SK-N-SH (cell line): ENCODE data around the gene C3orf20. TPM values are rescaled to one million over a fixed set of nuclear protein-coding genes. Genes with fewer than 3 reads are reported as not detected.

Experiments used
- CTCF ChIA-PET: fragments of 300-600, 350-600 bp; formaldehyde crosslinking; extraction: SDS; loops from one replicate; lab custom pipeline; 2021; lab: Yijun Ruan, JAX
- POLR2A ChIA-PET: fragments of 350-600 bp; sonication (Branson Sonifier 250); formaldehyde crosslinking; extraction: SDS; loops from one replicate; lab custom pipeline; 2020; ENCODE audit warnings: antibody characterized with exemption, inconsistent platforms; lab: Yijun Ruan, JAX
- DNase-seq: peaks from one replicate; pipeline ENCODE4 v3.0.0; 2012
- H2AFZ ChIP-seq: fragments of 200-600 bp; sonication (generic); 2 replicates; pipeline ENCODE4 v1.8.1; 2016; ENCODE audit warnings: antibody characterized with exemption, mild to moderate bottlenecking, low read depth
- H3F3A ChIP-seq: fragments of 200-600 bp; sonication (generic); replicated peaks from 2 replicates; pipeline ENCODE3; 2016; ENCODE audit warnings: antibody characterized with exemption, mild to moderate bottlenecking; ENCODE audit not compliant: insufficient read depth
- H3K27ac ChIP-seq, 2 experiments: fragments of 200-500 bp in 1 of 2; fragments of 200-600 bp in 1 of 2; sonication (Bioruptor generic) in 1 of 2; sonication (generic), shearing (Covaris generic) in 1 of 2; 2 replicates each; pipeline versions ENCODE4 v1.5.1 to v1.6.1; 2014 to 2016; ENCODE audit warnings: low read depth in 2 of 2, inconsistent platforms in 1 of 2, low read length in 1 of 2, mild to moderate bottlenecking in 1 of 2, mixed read lengths in 1 of 2
- H3K27me3 ChIP-seq: fragments of 200-600 bp; sonication (generic), shearing (Covaris generic); 2 replicates; pipeline ENCODE4 v1.6.1; 2016; ENCODE audit warnings: mixed run types; ENCODE audit not compliant: insufficient read depth
- H3K36me3 ChIP-seq, 2 experiments: fragments of 200-500 bp in 1 of 2; fragments of 200-600 bp in 1 of 2; sonication (Bioruptor generic) in 1 of 2; sonication (generic) in 1 of 2; replicated peaks in 1 of 2; 2 replicates each; pipeline versions ENCODE3 to v1.5.1; 2014 to 2016; ENCODE audit warnings: low read length in 1 of 2, mild to moderate bottlenecking in 1 of 2; ENCODE audit not compliant: insufficient read depth in 2 of 2, control insufficient read depth in 1 of 2
- H3K4me1 ChIP-seq, 2 experiments: fragments of 200-500 bp in 1 of 2; fragments of 200-600 bp in 1 of 2; sonication (Bioruptor generic) in 1 of 2; sonication (generic), shearing (Covaris generic) in 1 of 2; 2 replicates each; pipeline versions ENCODE4 v1.5.1 to v1.6.1; 2014 to 2016; ENCODE audit warnings: low read depth in 1 of 2, low read length in 1 of 2, mixed run types in 1 of 2; ENCODE audit not compliant: insufficient read depth in 2 of 2, control insufficient read depth in 1 of 2
- H3K4me2 ChIP-seq: fragments of 200-600 bp; sonication (generic), shearing (Covaris generic); 2 replicates; pipeline ENCODE4 v1.6.1; 2017; ENCODE audit warnings: mixed run types
- H3K4me3 ChIP-seq, 2 experiments: fragments of 200-500 bp in 1 of 2; fragments of 200-600 bp in 1 of 2; sonication (Bioruptor generic) in 1 of 2; sonication (generic), shearing (Covaris generic) in 1 of 2; 2 replicates each; pipeline versions ENCODE4 v1.5.1 to v1.8.1; 2014 to 2016; ENCODE audit warnings: low read depth in 2 of 2, inconsistent platforms in 1 of 2, low read length in 1 of 2, mild to moderate bottlenecking in 1 of 2, mixed read lengths in 1 of 2, moderate library complexity in 1 of 2
- H3K79me2 ChIP-seq: fragments of 200-600 bp; sonication (generic); 2 replicates; pipeline ENCODE4 v1.8.1; 2017; ENCODE audit warnings: mild to moderate bottlenecking; ENCODE audit not compliant: insufficient read depth
- H3K9ac ChIP-seq: fragments of 200-600 bp; sonication (generic); 2 replicates; pipeline ENCODE4 v1.6.1; 2017; ENCODE audit warnings: mixed run types
- H3K9me2 ChIP-seq: fragments of 200-600 bp; sonication (generic); 2 replicates; pipeline ENCODE4 v1.6.1; 2017; ENCODE audit warnings: mixed run types
- H3K9me3 ChIP-seq: fragments of 200-600 bp; sonication (generic); 2 replicates; pipeline ENCODE4 v1.6.1; 2017; ENCODE audit warnings: mixed run types, mild to moderate bottlenecking, moderate library complexity
- H4K20me1 ChIP-seq: fragments of 200-600 bp; sonication (generic); 2 replicates; pipeline ENCODE4 v1.6.1; 2017; ENCODE audit warnings: mild to moderate bottlenecking, mixed run types; ENCODE audit not compliant: insufficient read depth
- ELF1 ChIP-seq: IDR thresholded peaks from 2 replicates; pipeline ENCODE4 v1.4.0; 2012
- EP300 ChIP-seq, 2 experiments: IDR thresholded peaks; 2 replicates each; pipeline versions ENCODE4 v1.4.0 to v1.6.1; 2012; ENCODE audit warnings: borderline replicate concordance in 1 of 2, low read depth in 1 of 2, low read length in 1 of 2
- EZH2phosphoT487 ChIP-seq: fragments of 200-600 bp; sonication (generic); IDR thresholded peaks from 2 replicates; pipeline ENCODE4 v1.6.1; 2017; ENCODE audit warnings: low read depth, mixed run types, mild to moderate bottlenecking, antibody characterized with exemption, moderate library complexity, borderline replicate concordance
- FOXJ3 ChIP-seq: sonication (generic); formaldehyde crosslinking; IDR thresholded peaks from 2 replicates; pipeline ENCODE4 v1.5.1; 2020; ENCODE audit warnings: mild to moderate bottlenecking, missing genetic modification reagents
- GATA2 ChIP-seq: sonication (generic); formaldehyde crosslinking; IDR thresholded peaks from 2 replicates; pipeline ENCODE4 v1.5.0; 2020; ENCODE audit warnings: mild to moderate bottlenecking, missing genetic modification reagents
- MEF2A ChIP-seq: IDR thresholded peaks from 2 replicates; pipeline ENCODE4 v1.4.0; 2012; ENCODE audit warnings: low read depth, borderline replicate concordance
- MXI1 ChIP-seq: IDR thresholded peaks from 2 replicates; pipeline ENCODE4 v1.6.1; 2012; ENCODE audit warnings: mild to moderate bottlenecking, low read depth, low read length, improper control_type of control experiment
- RAD21 ChIP-seq: IDR thresholded peaks from 2 replicates; pipeline ENCODE4 v1.6.1; 2012; ENCODE audit warnings: mild to moderate bottlenecking, low read length
- RXRA ChIP-seq: IDR thresholded peaks from 2 replicates; pipeline ENCODE4 v1.4.0; 2012; ENCODE audit warnings: low read depth, mild to moderate bottlenecking, borderline replicate concordance
- SIN3A ChIP-seq: IDR thresholded peaks from 2 replicates; pipeline ENCODE4 v1.6.1; 2012; ENCODE audit warnings: low read depth, mild to moderate bottlenecking, low read length, moderate library complexity, borderline replicate concordance
- TAF1 ChIP-seq: IDR thresholded peaks from 2 replicates; pipeline ENCODE4 v1.6.1; 2012; ENCODE audit warnings: low read depth, mild to moderate bottlenecking, low read length, moderate library complexity, borderline replicate concordance
- TCF12 ChIP-seq: IDR thresholded peaks from 2 replicates; pipeline ENCODE4 v1.4.0; 2012
- YY1 ChIP-seq: IDR thresholded peaks from 2 replicates; pipeline ENCODE4 v1.4.0; 2012; ENCODE audit warnings: low read depth, mild to moderate bottlenecking
- WGBS: methylation state at CpG from one replicate; pipeline ENCODE4 v1.1.6; 2017; ENCODE audit warnings: low lambda C conversion rate; 5-methylcytosine and 5-hydroxymethylcytosine counted together
- polyA plus RNA-seq, 3 experiments: library from polyadenylated mRNA; depleted of rRNA; stranded (reverse); fragments of >200 nt; gene quantifications; 2 replicates each; pipeline ENCODE4 v1.2.3, GENCODE V29; 2012
- TF ChIP-seq, protein P1 (sequence below): fragments of 150-350 bp; IDR thresholded peaks from 2 replicates; pipeline ENCODE4 v1.6.1; 2016; ENCODE audit warnings: mild to moderate bottlenecking, low read depth, low read length
- TF ChIP-seq, protein P2 (sequence below): IDR thresholded peaks from 2 replicates; pipeline ENCODE4; 2012
- TF ChIP-seq, protein P3 (sequence below): IDR thresholded peaks from 2 replicates; pipeline ENCODE4 v1.4.0; 2012; ENCODE audit warnings: low read depth, borderline replicate concordance
- TF ChIP-seq, protein P4 (sequence below): IDR thresholded peaks from 2 replicates; pipeline ENCODE4 v1.6.1; 2012; ENCODE audit warnings: mild to moderate bottlenecking, low read depth, low read length, moderate library complexity
- TF ChIP-seq, protein P5 (sequence below): fragments of 150-350 bp; IDR thresholded peaks from 2 replicates; pipeline ENCODE4 v1.6.1; 2017; ENCODE audit warnings: antibody characterized with exemption, low read length, low read depth, borderline replicate concordance
- TF ChIP-seq, protein P6 (sequence below): IDR thresholded peaks from 2 replicates; pipeline ENCODE4 v1.4.0; 2012; ENCODE audit warnings: low read depth, borderline replicate concordance

Gene C3orf20
- polyA plus RNA-seq (2012; rRNA removed), result not detected in 2 replicates
- not detected in 2 replicates for polyA plus RNA-seq (2012; cell fraction: cytosol; rRNA removed)
- polyA plus RNA-seq (2012; cell fraction: nucleus; rRNA removed), result 0.01 and 0.12 TPM in 2 replicates

DNA sequence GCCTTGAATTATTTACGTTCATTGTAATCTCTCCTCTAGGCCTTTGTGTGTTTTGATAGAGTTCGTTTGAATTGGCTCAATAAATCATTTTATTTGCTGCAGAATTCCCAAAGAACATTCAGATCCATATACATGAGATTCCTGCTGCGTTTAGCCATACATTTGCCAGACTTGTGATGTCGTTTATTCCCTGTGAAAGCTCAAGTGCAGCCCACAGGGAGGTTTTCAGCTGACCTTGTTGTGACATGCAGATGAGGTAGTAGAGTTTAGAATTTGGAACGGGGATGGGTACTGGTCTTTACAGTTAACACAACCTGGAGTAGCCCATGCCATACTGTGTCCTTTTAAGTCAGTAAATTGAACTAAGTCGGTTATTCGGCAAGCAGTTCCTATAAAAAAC lies at the start of gene C3orf20:
C3orf20 (plus strand) TSS at position 301 of the 400 bp plus-strand sequence. CDS start 7,573 bp downstream, outside the sequence.
- ChIA-PET POLR2A (interaction anchor here (0.7 to 0.8 kb wide), 2 partner anchors 12 to 190 kb away, joined by 3 to 6 read pairs; no protein-coding TSS in a partner anchor), CTCF (interaction anchor here (1.0 to 15.2 kb wide), 11 partner anchors 13 to 248 kb away, joined by 3 to 202 read pairs (median 8); no protein-coding TSS in a partner anchor)
- H4K20me1 ChIP-seq, result no peaks in the 10 kb centered on the region
- DNase-seq, result no peak
- no peak within 1 kb of the TSS for H2AFZ ChIP-seq
- TF ChIP-seq RXRA (no peak), FOXJ3 (CRISPR knock-in tag) (no peak), TAF1 (no peak), RAD21 (no peak), EP300 (IDR thresholded peaks at IDR 0.05; ENCODE audit: borderline replicate concordance in 1 of 2, low read depth in 1 of 2, low read length in 1 of 2) (no peak), MEF2A (no peak), YY1 (no peak), EZH2phosphoT487 (no peak), GATA2 (CRISPR knock-in tag) (no peak), ELF1 (no peak), MXI1 (no peak), SIN3A (no peak), TCF12 (no peak)
- TF ChIP-seq, protein P1, sequence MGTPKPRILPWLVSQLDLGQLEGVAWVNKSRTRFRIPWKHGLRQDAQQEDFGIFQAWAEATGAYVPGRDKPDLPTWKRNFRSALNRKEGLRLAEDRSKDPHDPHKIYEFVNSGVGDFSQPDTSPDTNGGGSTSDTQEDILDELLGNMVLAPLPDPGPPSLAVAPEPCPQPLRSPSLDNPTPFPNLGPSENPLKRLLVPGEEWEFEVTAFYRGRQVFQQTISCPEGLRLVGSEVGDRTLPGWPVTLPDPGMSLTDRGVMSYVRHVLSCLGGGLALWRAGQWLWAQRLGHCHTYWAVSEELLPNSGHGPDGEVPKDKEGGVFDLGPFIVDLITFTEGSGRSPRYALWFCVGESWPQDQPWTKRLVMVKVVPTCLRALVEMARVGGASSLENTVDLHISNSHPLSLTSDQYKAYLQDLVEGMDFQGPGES, result no peak
- TF ChIP-seq, protein P2, sequence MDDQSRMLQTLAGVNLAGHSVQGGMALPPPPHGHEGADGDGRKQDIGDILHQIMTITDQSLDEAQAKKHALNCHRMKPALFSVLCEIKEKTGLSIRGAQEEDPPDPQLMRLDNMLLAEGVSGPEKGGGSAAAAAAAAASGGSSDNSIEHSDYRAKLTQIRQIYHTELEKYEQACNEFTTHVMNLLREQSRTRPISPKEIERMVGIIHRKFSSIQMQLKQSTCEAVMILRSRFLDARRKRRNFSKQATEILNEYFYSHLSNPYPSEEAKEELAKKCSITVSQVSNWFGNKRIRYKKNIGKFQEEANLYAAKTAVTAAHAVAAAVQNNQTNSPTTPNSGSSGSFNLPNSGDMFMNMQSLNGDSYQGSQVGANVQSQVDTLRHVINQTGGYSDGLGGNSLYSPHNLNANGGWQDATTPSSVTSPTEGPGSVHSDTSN, result no peak
- TF ChIP-seq, protein P3, sequence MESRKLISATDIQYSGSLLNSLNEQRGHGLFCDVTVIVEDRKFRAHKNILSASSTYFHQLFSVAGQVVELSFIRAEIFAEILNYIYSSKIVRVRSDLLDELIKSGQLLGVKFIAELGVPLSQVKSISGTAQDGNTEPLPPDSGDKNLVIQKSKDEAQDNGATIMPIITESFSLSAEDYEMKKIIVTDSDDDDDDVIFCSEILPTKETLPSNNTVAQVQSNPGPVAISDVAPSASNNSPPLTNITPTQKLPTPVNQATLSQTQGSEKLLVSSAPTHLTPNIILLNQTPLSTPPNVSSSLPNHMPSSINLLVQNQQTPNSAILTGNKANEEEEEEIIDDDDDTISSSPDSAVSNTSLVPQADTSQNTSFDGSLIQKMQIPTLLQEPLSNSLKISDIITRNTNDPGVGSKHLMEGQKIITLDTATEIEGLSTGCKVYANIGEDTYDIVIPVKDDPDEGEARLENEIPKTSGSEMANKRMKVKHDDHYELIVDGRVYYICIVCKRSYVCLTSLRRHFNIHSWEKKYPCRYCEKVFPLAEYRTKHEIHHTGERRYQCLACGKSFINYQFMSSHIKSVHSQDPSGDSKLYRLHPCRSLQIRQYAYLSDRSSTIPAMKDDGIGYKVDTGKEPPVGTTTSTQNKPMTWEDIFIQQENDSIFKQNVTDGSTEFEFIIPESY, result no peak
- TF ChIP-seq, protein P4, sequence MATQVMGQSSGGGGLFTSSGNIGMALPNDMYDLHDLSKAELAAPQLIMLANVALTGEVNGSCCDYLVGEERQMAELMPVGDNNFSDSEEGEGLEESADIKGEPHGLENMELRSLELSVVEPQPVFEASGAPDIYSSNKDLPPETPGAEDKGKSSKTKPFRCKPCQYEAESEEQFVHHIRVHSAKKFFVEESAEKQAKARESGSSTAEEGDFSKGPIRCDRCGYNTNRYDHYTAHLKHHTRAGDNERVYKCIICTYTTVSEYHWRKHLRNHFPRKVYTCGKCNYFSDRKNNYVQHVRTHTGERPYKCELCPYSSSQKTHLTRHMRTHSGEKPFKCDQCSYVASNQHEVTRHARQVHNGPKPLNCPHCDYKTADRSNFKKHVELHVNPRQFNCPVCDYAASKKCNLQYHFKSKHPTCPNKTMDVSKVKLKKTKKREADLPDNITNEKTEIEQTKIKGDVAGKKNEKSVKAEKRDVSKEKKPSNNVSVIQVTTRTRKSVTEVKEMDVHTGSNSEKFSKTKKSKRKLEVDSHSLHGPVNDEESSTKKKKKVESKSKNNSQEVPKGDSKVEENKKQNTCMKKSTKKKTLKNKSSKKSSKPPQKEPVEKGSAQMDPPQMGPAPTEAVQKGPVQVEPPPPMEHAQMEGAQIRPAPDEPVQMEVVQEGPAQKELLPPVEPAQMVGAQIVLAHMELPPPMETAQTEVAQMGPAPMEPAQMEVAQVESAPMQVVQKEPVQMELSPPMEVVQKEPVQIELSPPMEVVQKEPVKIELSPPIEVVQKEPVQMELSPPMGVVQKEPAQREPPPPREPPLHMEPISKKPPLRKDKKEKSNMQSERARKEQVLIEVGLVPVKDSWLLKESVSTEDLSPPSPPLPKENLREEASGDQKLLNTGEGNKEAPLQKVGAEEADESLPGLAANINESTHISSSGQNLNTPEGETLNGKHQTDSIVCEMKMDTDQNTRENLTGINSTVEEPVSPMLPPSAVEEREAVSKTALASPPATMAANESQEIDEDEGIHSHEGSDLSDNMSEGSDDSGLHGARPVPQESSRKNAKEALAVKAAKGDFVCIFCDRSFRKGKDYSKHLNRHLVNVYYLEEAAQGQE, result no peak
- TF ChIP-seq, protein P5, sequence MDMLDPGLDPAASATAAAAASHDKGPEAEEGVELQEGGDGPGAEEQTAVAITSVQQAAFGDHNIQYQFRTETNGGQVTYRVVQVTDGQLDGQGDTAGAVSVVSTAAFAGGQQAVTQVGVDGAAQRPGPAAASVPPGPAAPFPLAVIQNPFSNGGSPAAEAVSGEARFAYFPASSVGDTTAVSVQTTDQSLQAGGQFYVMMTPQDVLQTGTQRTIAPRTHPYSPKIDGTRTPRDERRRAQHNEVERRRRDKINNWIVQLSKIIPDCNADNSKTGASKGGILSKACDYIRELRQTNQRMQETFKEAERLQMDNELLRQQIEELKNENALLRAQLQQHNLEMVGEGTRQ, result no peak
- TF ChIP-seq, protein P6, sequence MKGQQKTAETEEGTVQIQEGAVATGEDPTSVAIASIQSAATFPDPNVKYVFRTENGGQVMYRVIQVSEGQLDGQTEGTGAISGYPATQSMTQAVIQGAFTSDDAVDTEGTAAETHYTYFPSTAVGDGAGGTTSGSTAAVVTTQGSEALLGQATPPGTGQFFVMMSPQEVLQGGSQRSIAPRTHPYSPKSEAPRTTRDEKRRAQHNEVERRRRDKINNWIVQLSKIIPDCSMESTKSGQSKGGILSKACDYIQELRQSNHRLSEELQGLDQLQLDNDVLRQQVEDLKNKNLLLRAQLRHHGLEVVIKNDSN, result no peak
- TF ChIP-seq, all 33 proteins: peak for 0
- Histone ChIP-seq H3K9me3 (no peaks in the 10 kb centered on the region), H3K27me3 (no peaks in the 10 kb centered on the region), H3K4me1 (peaks cover 0 to 14% of the 10 kb centered on the region in 2 experiments; a peak in 2 of 4 replicates), H3K9ac (no peak within 1 kb of the TSS), H3K79me2 (no peaks in the 10 kb centered on the region), H3F3A (peaks cover 17% of the 10 kb centered on the region), H3K27ac (no peak within 1 kb of the TSS), H3K4me2 (no peak within 1 kb of the TSS), H3K4me3 (no peak within 1 kb of the TSS), H3K9me2 (no peaks in the 10 kb centered on the region), H3K36me3 (peaks cover 15 to 32% of the 10 kb centered on the region in 2 experiments)
- 86% methylated on average over 7 of the region's 7 CpGs for WGBS
